ENCODE data around the gene PPP2R5C.

Gene PPP2R5C

DNA sequence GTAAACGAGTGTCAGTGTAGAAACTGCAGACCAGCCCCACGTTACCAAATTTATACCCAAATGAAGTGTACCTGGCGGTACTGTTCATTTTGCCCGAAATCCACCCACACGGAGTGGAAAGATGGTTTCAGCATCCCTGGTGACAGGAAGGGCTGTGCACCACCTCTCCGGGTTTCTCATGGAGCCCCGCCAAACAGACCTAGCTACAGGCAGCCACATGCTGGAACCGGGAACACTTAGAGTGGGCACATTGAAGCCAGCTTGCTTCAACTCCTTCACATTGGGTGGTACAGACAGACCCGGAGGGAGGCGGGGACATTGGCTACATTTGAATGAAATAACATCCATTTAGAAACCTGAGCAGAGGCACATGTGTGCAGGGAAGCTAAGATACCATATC, 84.4 kb downstream of the PPP2R5C start:
- DNase-seq = no peak

DNA sequence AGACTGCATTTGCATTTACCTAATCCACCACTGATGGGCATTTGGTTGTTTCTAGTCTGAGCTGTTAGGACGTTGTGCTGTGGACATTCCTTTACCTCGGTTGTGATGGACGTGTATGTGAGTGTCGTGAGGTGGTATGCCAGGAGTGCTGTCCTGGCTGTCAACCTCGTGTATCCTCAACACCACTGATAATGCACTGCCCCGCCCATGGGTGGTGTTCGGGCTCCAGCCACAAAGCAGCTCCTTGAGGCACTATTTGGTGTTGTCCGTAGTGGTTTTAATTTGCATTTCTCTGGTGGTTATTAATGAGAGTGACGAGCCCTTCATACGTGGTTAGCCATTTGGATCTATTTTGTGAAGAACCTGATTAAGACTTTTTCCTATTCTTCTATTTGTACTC, 87.6 kb downstream of the PPP2R5C start:
- DNase-seq = no peak

DNA sequence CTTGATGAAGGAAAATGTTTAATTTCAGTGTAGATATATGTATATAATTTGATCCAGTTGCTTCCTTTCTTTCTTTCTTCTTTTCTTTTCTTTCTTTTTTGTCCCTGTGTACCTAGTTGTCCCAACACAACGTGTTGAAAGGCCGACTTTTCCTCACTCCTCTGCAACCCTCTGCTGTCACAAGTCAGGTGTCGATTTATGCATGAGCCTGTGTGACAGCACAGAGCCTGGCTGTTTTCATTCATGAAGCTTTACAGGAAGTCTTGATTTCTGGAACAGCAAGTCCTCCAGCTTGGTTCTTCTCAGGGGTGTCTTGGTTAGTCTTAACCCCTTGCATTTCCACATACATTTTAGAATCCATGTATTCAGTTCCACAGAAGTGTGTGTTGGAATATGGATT, 88.1 kb downstream of the PPP2R5C start:
- DNase-seq = peak in 1 of 6 experiments; percentile 18

DNA sequence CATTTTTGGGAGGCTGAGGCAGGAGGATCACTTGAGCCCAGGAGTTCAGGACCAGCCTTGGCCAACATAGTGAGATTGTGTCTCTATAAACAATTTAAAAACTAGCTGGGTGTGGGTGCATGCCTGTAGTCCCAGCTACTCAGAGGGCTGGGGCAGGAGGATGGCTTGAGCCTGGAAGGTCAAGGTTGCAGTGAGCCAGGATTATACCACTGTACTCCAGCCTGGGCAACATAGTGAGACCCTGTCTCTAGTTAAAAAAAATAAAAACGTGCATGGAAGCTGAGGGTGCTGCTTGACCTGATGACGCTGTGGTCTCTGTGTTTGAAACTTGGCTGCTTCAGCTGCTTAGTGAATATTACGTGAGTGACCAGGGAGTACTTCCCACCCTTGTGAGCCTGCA, 89.7 kb downstream of the PPP2R5C start:
- DNase-seq = no peak

GRCh38 chr14:101851736-101852405, 90.4 kb downstream of the PPP2R5C start:
- DNase-seq = no peak

DNA sequence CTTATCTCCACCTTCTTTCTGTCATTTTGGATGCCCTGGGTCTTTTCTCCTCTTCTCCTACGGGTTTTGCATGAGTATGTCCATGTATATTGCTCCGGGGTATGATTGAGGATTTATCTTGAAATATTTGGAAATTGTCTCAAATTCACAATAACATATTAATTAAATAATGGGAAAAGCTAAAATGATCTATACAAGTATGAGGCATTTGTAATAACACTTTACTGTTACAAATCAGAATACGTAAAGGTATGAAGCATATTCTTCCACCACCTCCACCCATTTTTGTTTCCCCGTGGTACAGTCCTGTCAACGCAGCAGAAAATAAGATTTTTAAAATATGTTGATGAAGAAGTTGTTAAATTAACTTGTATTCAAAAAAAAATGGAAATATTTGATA, 91.3 kb downstream of the PPP2R5C start:
- DNase-seq = no peak

GRCh38 chr14:101853455-101854018, 92.0 kb downstream of the PPP2R5C start:
- no peak for DNase-seq

DNA sequence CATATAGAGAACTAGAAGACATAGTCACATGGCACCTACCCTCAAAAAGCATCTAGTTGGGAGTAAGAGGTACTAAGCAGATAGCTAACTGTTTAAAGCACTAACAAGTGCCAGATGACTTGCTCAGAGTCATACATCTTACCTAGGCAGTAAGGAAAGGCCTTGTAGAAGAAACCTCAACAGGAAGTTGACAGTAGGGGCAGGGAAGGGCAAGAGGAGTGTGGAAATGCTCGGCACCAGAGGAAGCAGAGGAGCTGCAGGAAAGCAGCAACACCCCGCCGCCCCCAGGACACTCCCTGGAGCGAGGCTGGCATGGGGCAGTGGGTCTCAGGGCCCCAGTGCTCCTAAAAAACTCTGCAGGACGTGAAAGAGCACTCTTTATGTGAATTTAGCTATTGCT, 92.9 kb downstream of the PPP2R5C start:
- DNase-seq = peak in 4 of 6 experiments; percentile 10 to 32 (median 24)

DNA sequence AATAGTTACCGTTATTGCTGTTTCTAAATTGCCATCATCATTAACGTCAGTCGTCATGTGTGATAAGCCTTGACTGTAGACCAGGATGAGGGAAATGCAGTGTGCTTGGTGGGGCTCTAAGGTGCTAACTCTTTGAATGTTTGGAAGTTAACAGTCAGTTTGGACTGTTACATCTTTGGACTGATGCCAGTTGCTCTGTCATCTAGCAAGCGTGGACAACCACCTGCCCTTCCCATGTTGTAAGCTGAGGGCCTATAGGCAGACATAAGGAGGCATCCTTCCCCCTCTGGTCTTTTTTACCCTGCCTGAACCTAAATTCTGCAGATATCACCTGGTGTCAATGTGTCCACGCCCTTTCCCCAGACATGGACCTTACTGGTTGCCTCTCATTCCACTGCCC, 94.4 kb downstream of the PPP2R5C start:
- DNase-seq = no peak

DNA sequence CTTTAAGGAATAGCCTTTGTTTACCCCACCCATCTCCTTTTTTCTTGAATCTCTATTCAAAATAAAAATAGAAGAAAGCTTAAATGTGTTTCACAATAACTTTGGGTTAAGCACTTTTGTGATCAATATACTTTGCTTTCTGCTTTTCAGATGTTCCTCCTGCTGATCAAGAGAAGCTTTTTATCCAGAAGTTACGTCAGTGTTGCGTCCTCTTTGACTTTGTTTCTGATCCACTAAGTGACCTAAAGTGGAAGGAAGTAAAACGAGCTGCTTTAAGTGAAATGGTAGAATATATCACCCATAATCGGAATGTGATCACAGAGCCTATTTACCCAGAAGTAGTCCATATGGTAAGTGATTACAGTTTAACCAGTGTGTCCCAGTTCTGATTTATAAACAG, 95.0 kb downstream of the PPP2R5C start:
- DNase-seq = no peak

- DNase-seq = no peak
Measured at GRCh38 chr14:101857226-101857625, 95.7 kb downstream of the PPP2R5C start.

DNA sequence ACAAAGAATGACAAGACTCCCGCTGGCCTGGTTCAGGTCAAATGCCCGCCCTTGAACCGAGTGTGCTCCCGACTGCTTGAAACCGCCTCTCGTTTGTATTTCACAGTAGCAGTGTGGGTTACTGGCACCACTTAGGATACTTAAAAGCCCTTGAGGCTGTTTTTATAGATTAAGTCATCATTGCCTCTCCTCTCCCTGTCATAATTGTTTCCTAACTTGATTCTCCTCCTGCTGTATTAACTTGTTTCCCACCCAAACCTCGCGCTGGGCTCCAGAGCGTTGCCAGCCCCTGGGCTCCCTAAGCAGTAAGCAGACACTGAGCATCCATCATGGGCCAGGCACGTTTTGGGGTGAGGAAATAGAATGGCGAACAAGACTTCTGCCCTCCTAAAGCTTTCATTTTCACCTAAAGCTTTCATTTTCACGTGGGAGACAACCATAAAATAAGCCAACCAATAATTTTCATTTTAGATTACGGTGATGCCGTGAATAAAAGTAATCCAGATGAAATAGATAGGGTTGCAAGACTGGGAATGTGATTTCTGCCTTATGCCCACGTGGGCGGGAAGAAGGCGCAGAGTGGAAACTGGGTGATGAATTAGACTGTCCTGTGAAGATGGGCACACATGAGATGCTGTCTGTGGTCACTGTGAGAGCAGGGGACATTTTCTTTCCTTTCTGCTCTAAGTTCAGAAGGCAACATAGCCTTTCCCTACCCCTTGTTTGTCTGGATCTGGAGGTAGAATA, 97.5 kb downstream of the PPP2R5C start:
- DNase-seq = no peak

DNA sequence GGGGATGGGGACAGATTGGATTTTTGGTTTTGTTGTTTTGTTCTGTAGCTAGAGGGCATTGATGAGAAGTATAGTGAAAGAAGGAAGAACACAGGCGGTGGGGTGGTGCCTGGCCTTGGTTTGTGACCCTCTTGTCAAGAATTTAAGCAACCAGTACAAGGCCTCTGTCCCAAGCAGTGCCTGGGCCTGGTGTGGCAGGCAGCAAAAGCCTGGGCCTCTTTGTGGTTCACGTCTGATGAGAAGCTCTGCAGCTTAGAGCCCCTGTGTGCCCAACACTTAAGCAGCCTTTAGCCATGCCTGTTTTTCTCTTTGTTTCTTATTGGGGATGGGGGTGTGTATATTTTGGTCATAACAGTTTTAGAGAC, 98.0 kb downstream of the PPP2R5C start:
- no peak for DNase-seq

DNA sequence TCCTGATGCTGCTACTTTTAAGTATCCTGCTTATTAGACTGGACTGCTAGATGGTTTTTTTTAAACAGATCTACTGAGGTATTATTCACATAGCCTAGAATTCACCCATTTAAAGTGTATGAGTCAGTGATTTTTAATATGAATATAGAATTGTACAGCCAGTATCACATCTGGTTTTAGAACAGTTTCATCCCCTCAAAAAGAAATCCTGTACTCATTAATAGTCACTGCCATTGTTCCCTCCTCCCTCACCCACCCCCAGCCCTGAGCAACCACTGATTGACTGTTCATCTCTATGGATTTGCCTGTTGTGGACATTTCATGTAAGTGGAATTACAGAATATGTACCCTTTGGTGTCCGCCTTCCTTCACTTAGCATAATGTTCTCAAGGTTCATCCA, 98.4 kb downstream of the PPP2R5C start:
- DNase-seq = no peak

- no peak for DNase-seq
Measured at GRCh38 chr14:101861464-101861863, 100.0 kb downstream of the PPP2R5C start.

GRCh38 chr14:101862177-101862576, 100.7 kb downstream of the PPP2R5C start:
- no peak for DNase-seq

GRCh38 chr14:101862711-101863110, 101.2 kb downstream of the PPP2R5C start:
- DNase-seq = no peak

- DNase-seq = no peak
Measured at GRCh38 chr14:101865288-101865687, 103.8 kb downstream of the PPP2R5C start.

DNA sequence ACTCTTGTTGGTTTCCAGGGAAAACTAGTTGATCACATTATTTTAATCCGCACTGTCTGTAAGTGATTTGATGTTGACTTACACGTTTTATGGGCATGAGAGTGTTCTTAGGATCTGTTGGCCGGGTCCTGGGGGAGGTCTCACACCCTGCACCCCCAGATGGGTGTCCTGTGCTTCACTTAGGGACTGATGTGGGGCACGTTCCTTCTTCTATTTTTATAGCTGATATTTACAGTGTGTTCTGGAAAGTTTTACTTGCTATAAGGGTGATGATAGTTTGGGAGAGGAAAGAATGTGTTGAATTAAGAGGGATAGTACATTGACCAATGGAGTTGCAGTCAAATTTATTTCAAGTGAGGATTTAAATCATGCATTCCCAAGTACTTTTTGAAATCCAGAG, 106.3 kb downstream of the PPP2R5C start:
- no peak for DNase-seq

DNA sequence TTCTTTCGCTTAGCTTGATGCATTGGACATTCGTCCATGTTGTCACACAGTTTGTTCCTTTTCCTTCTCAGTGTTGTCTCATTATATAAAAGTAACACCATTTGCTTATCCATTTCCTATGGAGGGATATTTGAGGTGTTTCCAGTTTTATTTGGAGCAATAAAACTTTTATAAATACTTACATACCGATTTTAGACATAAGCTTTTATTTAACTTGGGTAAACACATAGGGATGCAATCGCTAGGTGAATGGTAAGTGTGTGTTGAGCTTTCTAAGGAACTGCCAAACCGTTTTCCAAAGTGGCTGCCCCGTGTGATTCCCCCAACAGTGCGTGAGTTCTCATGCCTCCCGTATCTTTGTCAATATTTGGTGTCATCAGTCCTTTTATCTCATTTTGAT, 107.7 kb downstream of the PPP2R5C start:
- DNase-seq = no peak

GRCh38 chr14:101870273-101870939, 108.9 kb downstream of the PPP2R5C start:
- no peak for DNase-seq

DNA sequence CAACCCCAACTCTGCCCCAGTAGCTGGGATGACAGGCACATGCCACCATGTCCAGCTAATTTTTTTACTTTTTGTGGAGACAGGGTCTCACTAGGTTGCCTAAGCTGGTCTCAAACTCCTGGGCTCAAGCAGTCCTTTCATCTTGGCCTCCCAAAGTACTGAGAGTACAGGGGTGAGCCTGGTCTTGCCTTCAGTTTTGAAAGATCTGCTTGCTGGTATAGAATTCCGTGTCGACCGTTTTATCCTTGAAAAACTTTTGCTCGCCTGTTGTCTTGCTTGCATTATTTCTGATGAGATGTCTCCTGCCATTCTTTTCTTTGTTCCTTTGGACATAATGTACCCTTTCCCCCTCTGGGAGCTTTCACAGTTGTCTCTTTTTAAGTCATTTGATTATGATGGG, 110.8 kb downstream of the PPP2R5C start:
- DNase-seq = no peak

DNA sequence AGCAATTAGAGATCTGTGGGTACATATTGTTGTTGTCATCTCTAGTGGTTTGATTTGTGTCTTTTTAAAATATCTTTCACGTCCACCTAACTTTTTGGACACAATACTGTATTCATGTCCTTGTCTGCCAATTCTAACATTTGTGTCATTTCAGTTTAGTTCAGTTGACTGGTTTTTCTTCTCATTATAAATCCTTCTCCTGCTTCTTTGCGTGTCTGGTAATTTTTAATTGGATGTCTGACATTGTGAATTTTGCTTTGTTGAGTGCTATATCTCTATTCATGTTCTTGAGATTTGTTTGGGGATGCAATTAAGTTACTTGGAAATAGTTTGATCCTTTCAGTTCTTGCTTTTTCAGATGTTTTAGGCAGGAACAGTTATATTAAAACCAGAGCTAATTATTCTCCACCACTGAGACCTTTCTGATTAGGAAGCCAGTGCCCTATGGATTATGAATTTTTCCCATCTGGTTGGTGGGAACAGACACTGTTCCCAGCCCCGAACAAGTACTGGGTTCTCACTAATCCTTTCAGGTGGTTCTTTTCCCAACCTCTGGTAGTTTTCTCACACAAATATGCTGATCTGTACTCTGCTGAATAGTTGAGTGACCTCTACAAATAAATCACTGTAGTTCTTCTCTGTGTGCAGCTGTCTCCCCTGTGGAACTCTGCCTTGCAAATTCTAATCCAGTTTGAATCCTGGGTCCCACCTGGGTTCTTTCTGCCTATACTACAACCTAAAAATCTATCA, 111.7 kb downstream of the PPP2R5C start:
- no peak for DNase-seq
